HPDE6-E6E7 (cell line): ENCODE results near the gene PSMC3IP.

Source experiments
- DNase-seq: peaks from one replicate; pipeline ENCODE4 v3.0.0; 2011; ENCODE audit warnings: missing footprints; ENCODE audit errors: extremely low spot score

The PSMC3IP gene

GRCh38 chr17:42538482-42538881 lies 39.0 kb downstream of the PSMC3IP start:
- no peak for DNase-seq

DNA sequence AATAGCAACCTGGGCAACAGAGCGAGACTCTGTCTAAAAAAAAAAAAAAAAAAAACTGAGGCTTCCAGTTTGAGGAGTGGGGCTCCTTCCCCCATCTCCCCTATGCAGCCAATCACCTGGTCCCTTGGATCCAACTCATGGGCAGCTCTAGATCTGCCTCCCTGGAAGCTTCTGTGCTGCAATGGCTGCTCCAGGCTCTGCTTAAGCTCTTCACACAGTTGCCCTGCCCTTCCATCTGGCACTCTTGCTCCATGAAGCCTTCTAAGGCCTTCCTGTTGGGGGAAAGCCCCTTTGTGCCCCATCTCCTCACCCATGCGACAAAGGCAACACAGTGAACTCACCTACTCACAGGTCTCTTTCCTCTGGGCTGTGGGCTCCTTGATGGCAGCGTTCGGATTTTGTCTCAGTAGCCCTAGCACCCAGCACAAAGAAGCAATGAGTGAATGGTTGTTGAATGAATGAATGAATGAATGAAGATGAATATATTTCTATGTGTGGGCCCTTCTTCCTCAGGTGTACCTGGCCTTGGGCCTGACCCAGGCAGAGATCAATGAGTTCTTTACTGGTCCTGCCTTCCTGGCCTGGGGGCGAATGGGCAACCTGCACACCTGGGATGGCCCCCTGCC lies 39.6 kb downstream of the PSMC3IP start:
- no peak for DNase-seq

DNA sequence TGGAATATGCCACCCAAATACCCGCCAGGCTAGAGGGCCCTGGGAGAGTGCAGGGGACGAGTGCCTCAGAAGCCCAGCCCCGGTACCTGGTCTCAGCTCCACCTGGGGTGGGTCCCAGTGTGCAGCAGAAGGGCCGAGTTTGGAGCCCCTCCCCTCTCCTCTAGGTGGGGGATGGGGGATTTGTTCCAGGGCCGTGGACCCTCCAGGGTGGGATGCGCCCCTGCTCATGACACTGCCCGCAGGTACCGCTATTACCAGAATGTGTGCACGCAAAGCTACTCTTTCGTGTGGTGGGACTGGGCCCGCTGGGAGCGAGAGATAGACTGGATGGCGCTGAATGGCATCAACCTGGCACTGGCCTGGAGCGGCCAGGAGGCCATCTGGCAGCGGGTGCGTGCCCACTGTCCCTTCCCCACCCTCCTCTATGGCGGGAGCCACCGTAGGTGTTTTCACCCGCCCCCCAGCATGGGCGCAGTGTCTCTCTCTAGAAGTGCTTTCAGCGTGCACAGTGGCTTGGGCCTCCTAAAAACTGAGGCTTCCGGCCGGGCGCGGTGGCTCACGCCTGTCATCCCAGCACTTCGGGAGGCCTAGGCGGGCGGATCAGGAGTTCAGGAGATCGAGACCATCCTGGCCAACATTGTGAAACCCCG lies 40.2 kb downstream of the PSMC3IP start:
- no peak for DNase-seq

DNA sequence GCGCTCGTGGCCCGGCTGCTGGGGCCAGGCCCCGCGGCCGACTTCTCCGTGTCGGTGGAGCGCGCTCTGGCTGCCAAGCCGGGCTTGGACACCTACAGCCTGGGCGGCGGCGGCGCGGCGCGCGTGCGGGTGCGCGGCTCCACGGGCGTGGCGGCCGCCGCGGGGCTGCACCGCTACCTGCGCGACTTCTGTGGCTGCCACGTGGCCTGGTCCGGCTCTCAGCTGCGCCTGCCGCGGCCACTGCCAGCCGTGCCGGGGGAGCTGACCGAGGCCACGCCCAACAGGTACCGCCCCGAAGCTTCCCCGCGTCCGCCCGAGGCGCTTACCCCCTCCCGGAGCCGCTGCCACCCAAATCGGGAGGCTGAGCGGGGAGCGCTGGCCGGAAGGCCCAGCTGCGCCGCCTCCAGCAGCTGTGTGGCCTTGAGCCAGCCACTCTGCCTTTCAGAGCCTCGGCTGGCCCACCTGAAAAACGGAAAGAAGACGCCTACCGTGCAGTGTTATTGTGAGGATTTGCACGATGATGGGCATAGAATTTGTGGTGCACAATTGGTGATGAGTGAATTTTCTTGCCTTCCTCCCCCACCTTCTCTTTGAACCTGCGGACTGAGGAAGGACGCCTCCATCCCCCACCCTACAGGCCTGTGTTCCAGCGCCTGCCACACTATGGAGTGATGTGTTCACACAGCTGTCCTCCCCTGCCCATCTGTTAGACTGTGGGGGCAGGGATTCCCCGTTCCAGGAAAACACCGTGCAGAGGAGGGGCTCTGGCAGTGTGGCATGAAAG lies 41.0 kb downstream of the PSMC3IP start:
- DNase-seq: peak; percentile 81

DNA sequence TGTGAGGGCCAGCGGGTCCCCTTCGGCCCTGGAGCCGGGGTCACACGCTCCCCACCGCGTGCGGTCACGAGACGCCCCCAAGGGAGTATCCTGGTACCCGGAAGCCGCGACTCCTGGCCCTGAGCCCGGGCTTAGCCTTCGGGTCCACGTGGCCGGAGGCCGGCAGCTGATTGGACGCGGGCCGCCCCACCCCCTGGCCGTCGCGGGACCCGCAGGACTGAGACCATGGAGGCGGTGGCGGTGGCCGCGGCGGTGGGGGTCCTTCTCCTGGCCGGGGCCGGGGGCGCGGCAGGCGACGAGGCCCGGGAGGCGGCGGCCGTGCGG lies 41.5 kb downstream of the PSMC3IP start, which contains the start of gene NAGLU:
NAGLU (plus strand) TSS at position 194 of the 324 bp plus-strand sequence; CDS start at position 226, 32 bp downstream.
- peak; percentile 94 for DNase-seq

GRCh38 chr17:42535155-42536047 lies 42.1 kb downstream of the PSMC3IP start:
- DNase-seq: no peak

- DNase-seq: peak; percentile 39
Measured at GRCh38 chr17:42531455-42532354, 45.8 kb downstream of the PSMC3IP start.

- DNase-seq: no peak
Measured at GRCh38 chr17:42530952-42531454, 46.5 kb downstream of the PSMC3IP start.

- no peak for DNase-seq
Measured at GRCh38 chr17:42529061-42529460, 48.5 kb downstream of the PSMC3IP start.

GRCh38 chr17:42527932-42528331 lies 49.6 kb downstream of the PSMC3IP start:
- DNase-seq: no peak

- DNase-seq: no peak
Measured at GRCh38 chr17:42526031-42526444, 51.5 kb downstream of the PSMC3IP start.

- DNase-seq: no peak
Measured at GRCh38 chr17:42525221-42525620, 52.3 kb downstream of the PSMC3IP start.

- DNase-seq: no peak
Measured at GRCh38 chr17:42522798-42523278, 54.7 kb downstream of the PSMC3IP start.
